Stimulated activated CD8-positive, alpha-beta memory T cell treated with anti-CD3 and anti-CD28 coated beads, Interleukin-7, amount 100 ng/mL, for 24 hours (primary cell): ENCODE measurements around the gene IGSF11.
"Not testable (repeated sequence)": the region's sequence is repeated elsewhere in the genome, so short reads cannot be mapped to it uniquely, and the experiment has no call there.

ENCODE experiments used
- DNase-seq: peaks from one replicate; pipeline ENCODE4 v3.0.0-alpha.2; 2020; ENCODE audit warnings: low read depth

IGSF11 gene

GRCh38 chr3:119034256-119035013 lies at the start of gene IGSF11:
TSS of gene IGSF11 (minus strand) at chr3:119034846. CDS start at chr3:119034582, 264 bp downstream.
- peak; percentile 44 for DNase-seq

GRCh38 chr3:119080364-119080763 lies 45.7 kb upstream of the IGSF11 start:
- DNase-seq = no peak

- DNase-seq = no peak
These were observed 38.8 kb upstream of the IGSF11 start for GRCh38 chr3:119073258-119074001.

GRCh38 chr3:119072451-119072850 lies 37.8 kb upstream of the IGSF11 start:
- not testable (repeated sequence) for DNase-seq

GRCh38 chr3:119069725-119070124 lies 35.1 kb upstream of the IGSF11 start:
- no peak for DNase-seq

GRCh38 chr3:119063471-119063870 lies 28.8 kb upstream of the IGSF11 start:
- DNase-seq = no peak

- DNase-seq = no peak
These were observed 28.2 kb upstream of the IGSF11 start for GRCh38 chr3:119062892-119063291.

GRCh38 chr3:119044593-119044992 lies 9.9 kb upstream of the IGSF11 start:
- no peak for DNase-seq

GRCh38 chr3:119042162-119042561 lies 7.5 kb upstream of the IGSF11 start:
- no peak for DNase-seq

- DNase-seq = no peak
These were observed 334 bp upstream of the IGSF11 start for GRCh38 chr3:119035014-119035346.

- no peak for DNase-seq
These were observed 1.0 kb downstream of the IGSF11 start for GRCh38 chr3:119033393-119034255.

GRCh38 chr3:119025171-119025795 lies 9.4 kb downstream of the IGSF11 start:
- DNase-seq = no peak

- no peak for DNase-seq
These were observed 14.7 kb downstream of the IGSF11 start for GRCh38 chr3:119019767-119020518.

- no peak for DNase-seq
These were observed 15.8 kb downstream of the IGSF11 start for GRCh38 chr3:119018690-119019463.

GRCh38 chr3:119015942-119016341 lies 18.7 kb downstream of the IGSF11 start:
- DNase-seq = no peak

GRCh38 chr3:119013951-119014350 lies 20.7 kb downstream of the IGSF11 start:
- DNase-seq = no peak

- no peak for DNase-seq
These were observed 23.1 kb downstream of the IGSF11 start for GRCh38 chr3:119011528-119011927.

- DNase-seq = no peak
These were observed 37.5 kb downstream of the IGSF11 start for GRCh38 chr3:118997190-118997589.

GRCh38 chr3:118991775-118992174 lies 42.9 kb downstream of the IGSF11 start:
- no peak for DNase-seq

- DNase-seq = no peak
These were observed 43.7 kb downstream of the IGSF11 start for GRCh38 chr3:118990823-118991560.
